Mucosa of descending colon (tissue), 3 donors: Measurements from ENCODE around the gene RCAN2. TPM values are rescaled to one million over a fixed set of nuclear protein-coding genes. Genes with fewer than 3 reads are reported as not detected.

Source experiments
- ATAC-seq: fragments of 200-7000 bp; cut with Tn5 transposase; one replicate; pipeline ENCODE4 v1.9.1; 2020; ENCODE audit warnings: mild to moderate bottlenecking, moderate library complexity
- DNase-seq, 3 donors: peaks; one replicate each; pipeline ENCODE4 v3.0.0-alpha.2; 2020
- H3K36me3 ChIP-seq: fragments of 200-600 bp; one replicate; pipeline ENCODE4 v1.8.0; 2021; ENCODE audit warnings: low read depth, mild to moderate bottlenecking
- H3K4me1 ChIP-seq: fragments of 200-600 bp; one replicate; pipeline ENCODE4 v1.8.0; 2021; ENCODE audit warnings: low read depth, mild to moderate bottlenecking
- H3K4me3 ChIP-seq: fragments of 200-600 bp; one replicate; pipeline ENCODE4 v1.8.0; 2021; ENCODE audit warnings: mild to moderate bottlenecking
- H3K9me3 ChIP-seq: fragments of 200-600 bp; one replicate; pipeline ENCODE4 v1.8.0; 2021; ENCODE audit warnings: mild to moderate bottlenecking
- intact Hi-C, 2 donors: fragments of 100-400 bp; cut with DNase I in 1 of 2; cut with micrococcal nuclease in 1 of 2; formaldehyde crosslinking; loops; one replicate each; pipeline versions ENCODE4 v1.11.0 to v1.11.1; 2022; cut with DNase I, micrococcal nuclease
- total RNA-seq, 3 donors: library from RNA; stranded (reverse); fragmentation: NEBNext Ultra II Directional in 2 of 3; extraction: Animal tissue kit (Norgen Biotek cat#: 25700) in 2 of 3; gene quantifications; one replicate each; pipeline versions ENCODE4 v1.2.1 to v1.2.4, GENCODE V29; 2021 to 2023
- TF ChIP-seq, protein P1 (sequence below): fragments of 200-600 bp; IDR thresholded peaks from one replicate; pipeline ENCODE4 v1.8.0; 2022; ENCODE audit warnings: antibody characterized with exemption, mild to moderate bottlenecking
- donor health status: DM: no; HTN: no; CAD: no; lungs with moderate emphysema.
- donor health status: DM: no; HTN: no; CAD: no.
- donor health status: DM: no; HTN: yes; CAD: no.

Gene RCAN2
- total RNA-seq, 3 donors from 2014 or later = 5.1 to 6.6 (median 6.1) TPM

DNA sequence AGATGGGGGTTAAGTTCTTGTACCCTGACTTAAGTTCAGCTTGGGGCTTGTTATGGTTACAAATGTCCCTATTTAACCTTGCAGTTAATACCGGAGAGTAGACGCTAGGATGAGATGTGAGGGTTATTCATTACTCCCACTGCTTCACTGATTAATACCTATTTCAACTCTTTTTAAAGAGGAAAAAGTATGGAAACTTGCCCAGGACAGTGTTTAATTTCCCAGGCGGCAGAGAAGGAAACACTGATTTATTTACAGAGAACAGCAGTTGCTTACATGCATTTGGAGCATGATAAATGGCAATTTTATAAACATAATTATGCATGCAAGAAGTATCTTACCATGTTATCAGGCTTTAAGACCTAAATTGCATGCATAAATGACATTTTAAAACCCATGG is 137.7 kb downstream of the RCAN2 start:
- Histone ChIP-seq H3K36me3 (no peaks in the 10 kb centered on the region), H3K9me3 (no peaks in the 10 kb centered on the region), H3K4me3 (no peak overlapping the region), H3K4me1 (no peaks in the 10 kb centered on the region)
- intact Hi-C loops = no loop called here
- TF ChIP-seq, protein P1, sequence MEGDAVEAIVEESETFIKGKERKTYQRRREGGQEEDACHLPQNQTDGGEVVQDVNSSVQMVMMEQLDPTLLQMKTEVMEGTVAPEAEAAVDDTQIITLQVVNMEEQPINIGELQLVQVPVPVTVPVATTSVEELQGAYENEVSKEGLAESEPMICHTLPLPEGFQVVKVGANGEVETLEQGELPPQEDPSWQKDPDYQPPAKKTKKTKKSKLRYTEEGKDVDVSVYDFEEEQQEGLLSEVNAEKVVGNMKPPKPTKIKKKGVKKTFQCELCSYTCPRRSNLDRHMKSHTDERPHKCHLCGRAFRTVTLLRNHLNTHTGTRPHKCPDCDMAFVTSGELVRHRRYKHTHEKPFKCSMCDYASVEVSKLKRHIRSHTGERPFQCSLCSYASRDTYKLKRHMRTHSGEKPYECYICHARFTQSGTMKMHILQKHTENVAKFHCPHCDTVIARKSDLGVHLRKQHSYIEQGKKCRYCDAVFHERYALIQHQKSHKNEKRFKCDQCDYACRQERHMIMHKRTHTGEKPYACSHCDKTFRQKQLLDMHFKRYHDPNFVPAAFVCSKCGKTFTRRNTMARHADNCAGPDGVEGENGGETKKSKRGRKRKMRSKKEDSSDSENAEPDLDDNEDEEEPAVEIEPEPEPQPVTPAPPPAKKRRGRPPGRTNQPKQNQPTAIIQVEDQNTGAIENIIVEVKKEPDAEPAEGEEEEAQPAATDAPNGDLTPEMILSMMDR = no peak
- ATAC-seq (no peak), DNase-seq (no peak)

DNA sequence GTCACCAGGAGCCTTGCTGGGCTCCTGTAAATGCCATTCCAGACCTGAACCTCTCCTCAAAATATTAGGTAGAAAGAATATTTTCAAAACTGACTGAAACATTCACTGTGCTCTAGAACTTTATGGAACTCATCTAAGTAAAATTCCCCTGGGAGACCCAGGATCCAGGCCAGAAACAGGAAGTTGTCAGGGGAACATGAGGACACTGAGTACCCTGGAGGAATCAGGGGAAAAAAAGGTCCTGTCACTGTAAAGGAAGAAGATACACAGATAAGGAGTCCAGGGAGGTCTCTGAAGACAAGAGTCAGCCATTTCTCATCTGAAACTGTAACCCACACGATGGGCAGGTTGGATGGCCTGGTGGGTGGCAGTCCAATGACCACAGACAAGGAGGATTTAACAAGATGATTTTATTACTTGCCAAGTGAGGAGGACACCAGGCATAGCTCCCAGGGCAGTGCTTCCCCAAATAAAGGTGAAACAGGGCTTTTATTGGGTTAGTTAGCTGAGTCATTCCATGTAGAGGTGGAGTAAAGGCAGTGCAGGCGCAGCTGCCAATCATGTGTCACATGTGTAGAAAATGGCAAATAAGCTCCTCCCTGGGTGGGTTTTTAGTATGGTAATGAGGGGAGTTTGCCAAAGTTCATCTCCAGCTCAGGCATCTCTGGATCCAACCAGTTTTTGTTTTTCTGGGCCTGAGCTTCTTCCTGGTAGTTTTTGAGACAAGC is 138.5 kb downstream of the RCAN2 start:
- intact Hi-C loops = no loop called here
- no peak overlapping the region for H3K4me3 ChIP-seq
- DNase-seq (no peak), ATAC-seq (peak; percentile 60)
- no peaks in the 10 kb centered on the region for H3K4me1 ChIP-seq
- no peaks in the 10 kb centered on the region for H3K36me3 ChIP-seq
- H3K9me3 ChIP-seq = no peaks in the 10 kb centered on the region
- TF ChIP-seq, protein P1 = no peak

- no peaks in the 10 kb centered on the region for H3K9me3 ChIP-seq
- no peak for ATAC-seq
- H3K4me3 ChIP-seq = no peak overlapping the region
- intact Hi-C loops = no loop called here
- no peak for DNase-seq
- H3K4me1 ChIP-seq = no peaks in the 10 kb centered on the region
- no peaks in the 10 kb centered on the region for H3K36me3 ChIP-seq
- TF ChIP-seq, protein P1 = no peak
These were observed 140.5 kb downstream of the RCAN2 start for GRCh38 chr6:46350714-46351113.

- Histone ChIP-seq H3K9me3 (no peaks in the 10 kb centered on the region), H3K36me3 (no peaks in the 10 kb centered on the region), H3K4me3 (no peak overlapping the region), H3K4me1 (no peaks in the 10 kb centered on the region)
- ATAC-seq (no peak), DNase-seq (no peak)
- intact Hi-C loops = no loop called here
- TF ChIP-seq, protein P1 = no peak
These were observed 143.6 kb downstream of the RCAN2 start for GRCh38 chr6:46347669-46348068.

- ATAC-seq (no peak), DNase-seq (no peak)
- H3K4me1 ChIP-seq = no peaks in the 10 kb centered on the region
- intact Hi-C loops = no loop called here
- H3K9me3 ChIP-seq = no peaks in the 10 kb centered on the region
- H3K4me3 ChIP-seq = no peak overlapping the region
- TF ChIP-seq, protein P1 = no peak
- H3K36me3 ChIP-seq = no peaks in the 10 kb centered on the region
These were observed 151.0 kb downstream of the RCAN2 start for GRCh38 chr6:46340246-46340645.

DNA sequence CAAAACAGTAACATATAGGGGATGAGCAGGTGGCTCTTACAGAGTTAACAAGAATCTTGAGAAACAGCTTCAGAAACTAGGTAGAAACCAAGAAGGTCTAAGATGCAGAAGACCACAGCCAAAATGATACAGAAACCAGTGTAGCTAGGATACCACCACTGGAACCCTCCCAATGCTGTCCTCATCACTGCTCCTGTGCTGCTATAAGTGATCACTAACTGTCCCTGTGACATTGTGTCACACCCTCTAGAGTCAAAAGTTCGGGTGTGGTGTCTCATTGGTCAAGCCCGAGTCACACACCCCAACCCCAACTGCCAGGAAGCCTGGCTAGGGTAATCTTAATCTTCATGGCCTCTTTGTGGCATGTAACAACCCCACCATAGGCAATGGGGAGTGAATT is 153.1 kb downstream of the RCAN2 start:
- Histone ChIP-seq H3K4me1 (no peaks in the 10 kb centered on the region), H3K36me3 (no peaks in the 10 kb centered on the region), H3K4me3 (no peak overlapping the region), H3K9me3 (no peaks in the 10 kb centered on the region)
- ATAC-seq (no peak), DNase-seq (no peak)
- intact Hi-C loops = no loop called here
- TF ChIP-seq, protein P1 = no peak
